K562 (cell line): ENCODE measurements around the gene ZDHHC12. TPM values are rescaled to one million over a fixed set of nuclear protein-coding genes. Genes with fewer than 3 reads are reported as not detected.

Source experiments
- ATAC-seq: fragments of 200-7000 bp; cut with Tn5 transposase; 3 replicates; pipeline ENCODE4 v1.9.1; 2020; ENCODE audit warnings: moderate library complexity
- BruUV-seq: library from RNA; stranded (reverse); fragments of 400-500 nt; replicated peaks from 2 replicates; lab custom pipeline; 2021; lab: Mats Ljungman, UMichigan
- CTCF ChIA-PET: fragments of 300-600 bp; formaldehyde crosslinking; extraction: SDS; loops from one replicate; lab custom pipeline; 2021; ENCODE audit warnings: low intra/inter-chr PET ratio; lab: Yijun Ruan, JAX
- POLR2A ChIA-PET: fragments of 300-600, 350-650 bp; sonication (Branson Sonifier 250); formaldehyde crosslinking; extraction: SDS; loops from one replicate; lab custom pipeline; 2021; ENCODE audit warnings: antibody characterized with exemption, inconsistent platforms; lab: Yijun Ruan, JAX
- DNase-seq, 4 experiments: peaks; one replicate each; pipeline versions ENCODE4 v3.0.0 to v3.0.0-alpha.2; 2011 to 2018; ENCODE audit warnings: low spot score in 3 of 4, mixed read lengths in 3 of 4; ENCODE audit errors: extremely low read depth in 1 of 4
- FAIRE-seq: peaks from 2 replicates; lab custom pipeline; 2011; peaks lifted over from hg19 to GRCh38; lab: Jason Lieb, UNC
- H2AFZ ChIP-seq: 2 replicates; pipeline ENCODE4 v1.6.0; 2011; ENCODE audit warnings: low read depth, low read length, control low read depth, inconsistent platforms
- H3K27ac ChIP-seq: fragments of 200-600 bp; 3 replicates; pipeline ENCODE4 v1.8.0; 2011; ENCODE audit warnings: low read depth, mild to moderate bottlenecking, control low read depth, inconsistent platforms, low read length, moderate library complexity, mixed read lengths; ENCODE audit errors: extremely low read depth
- H3K27me3 ChIP-seq, 2 experiments: fragments of 300-600 bp in 1 of 2; 2 replicates in 1 of 2; 3 replicates in 1 of 2; pipeline versions ENCODE4 v1.6.0 to v1.8.0; 2011; ENCODE audit warnings: inconsistent platforms in 2 of 2, low read length in 2 of 2, mild to moderate bottlenecking in 1 of 2, mixed read lengths in 1 of 2, moderate library complexity in 1 of 2; ENCODE audit not compliant: control insufficient read depth in 2 of 2, insufficient read depth in 2 of 2
- H3K36me3 ChIP-seq: fragments of 300-600 bp; 3 replicates; pipeline ENCODE4 v1.8.0; 2011; ENCODE audit warnings: mild to moderate bottlenecking, low read length, inconsistent platforms; ENCODE audit not compliant: control insufficient read depth, insufficient read depth
- H3K4me1 ChIP-seq, 2 experiments: fragments of 200-600 bp in 1 of 2; replicated peaks in 1 of 2; 2 replicates in 1 of 2; 3 replicates in 1 of 2; pipeline versions ENCODE4 v1.5.1 to v1.8.0; 2011; ENCODE audit warnings: inconsistent platforms in 2 of 2, low read length in 2 of 2, mild to moderate bottlenecking in 1 of 2, mixed read lengths in 1 of 2, moderate library complexity in 1 of 2; ENCODE audit not compliant: control insufficient read depth in 2 of 2, insufficient read depth in 2 of 2
- H3K4me2 ChIP-seq: 2 replicates; pipeline ENCODE4 v1.6.1; 2011; ENCODE audit warnings: low read length, control low read depth, inconsistent platforms, mixed read lengths; ENCODE audit not compliant: insufficient read depth
- H3K4me3 ChIP-seq: fragments of 200-600 bp; sonication (generic), shearing (Covaris generic); 2 replicates; pipeline ENCODE4 v1.5.1; 2016; ENCODE audit warnings: control low read depth, inconsistent platforms
- H3K79me2 ChIP-seq: fragments of 200-600 bp; 3 replicates; pipeline ENCODE4 v1.8.0; 2011; ENCODE audit warnings: low read length, inconsistent platforms; ENCODE audit not compliant: control insufficient read depth, insufficient read depth
- H3K9ac ChIP-seq, 2 experiments: 2 replicates each; pipeline versions ENCODE4 v1.6.0 to v1.6.1; 2011; ENCODE audit warnings: low read depth in 2 of 2, low read length in 2 of 2, control low read depth in 1 of 2, inconsistent platforms in 1 of 2, mild to moderate bottlenecking in 1 of 2, mixed read lengths in 1 of 2; ENCODE audit not compliant: insufficient read depth in 1 of 2
- H3K9me1 ChIP-seq: one replicate; pipeline ENCODE4 v1.6.0; 2011; ENCODE audit warnings: inconsistent platforms, mild to moderate bottlenecking, low read length, moderate library complexity; ENCODE audit not compliant: control insufficient read depth, insufficient read depth
- H3K9me3 ChIP-seq: replicated peaks from 2 replicates; pipeline ENCODE4 v1.5.1; 2011; ENCODE audit warnings: low read depth, low read length, inconsistent platforms; ENCODE audit not compliant: control insufficient read depth, insufficient read depth
- H4K20me1 ChIP-seq: replicated peaks from 2 replicates; pipeline ENCODE4 v1.6.1; 2011; ENCODE audit warnings: low read length, inconsistent platforms, mixed read lengths; ENCODE audit not compliant: control insufficient read depth, insufficient read depth
- BRCA1 ChIP-seq, 2 experiments: fragments of 450-650 bp in 1 of 2; sonication (generic) in 1 of 2; formaldehyde crosslinking in 1 of 2; IDR thresholded peaks; 2 replicates each; pipeline versions ENCODE4 v1.5.0 to v1.6.1; 2017 to 2020; ENCODE audit warnings: mild to moderate bottlenecking in 1 of 2, missing genetic modification reagents in 1 of 2
- FOXJ3 ChIP-seq: sonication (generic); formaldehyde crosslinking; IDR thresholded peaks from 2 replicates; pipeline ENCODE4 v1.4.0; 2020; ENCODE audit warnings: mild to moderate bottlenecking, missing genetic modification reagents
- LCOR ChIP-seq: sonication (generic); formaldehyde crosslinking; IDR thresholded peaks from 2 replicates; pipeline ENCODE4 v1.8.0; 2022; ENCODE audit warnings: mild to moderate bottlenecking, missing genetic modification reagents
- LEF1 ChIP-seq: fragments of 450-650 bp; IDR thresholded peaks from 2 replicates; pipeline ENCODE4 v1.6.1; 2016; ENCODE audit warnings: mild to moderate bottlenecking
- MBD2 ChIP-seq: sonication (generic); IDR thresholded peaks from 2 replicates; pipeline ENCODE4 v1.6.1; 2016; ENCODE audit warnings: low read depth, borderline replicate concordance
- MCM5 ChIP-seq: fragments of 450-650 bp; IDR thresholded peaks from 2 replicates; pipeline ENCODE4 v1.6.1; 2016; ENCODE audit warnings: low read depth
- MEIS2 ChIP-seq: fragments of 450-650 bp; IDR thresholded peaks from 2 replicates; pipeline ENCODE4 v1.6.1; 2014; ENCODE audit warnings: mild to moderate bottlenecking; ENCODE audit not compliant: partially characterized antibody
- PCBP1 ChIP-seq: fragments of 200-400 bp; formaldehyde crosslinking; IDR thresholded peaks from 2 replicates; pipeline ENCODE4 v1.6.1; 2018; ENCODE audit warnings: mild to moderate bottlenecking, low read depth, low read length; ENCODE audit not compliant: poor library complexity, severe bottlenecking
- PCBP2 ChIP-seq: fragments of 200-400 bp; formaldehyde crosslinking; IDR thresholded peaks from 2 replicates; pipeline ENCODE4 v1.6.1; 2018; ENCODE audit warnings: low read length, low read depth, mild to moderate bottlenecking, moderate library complexity; ENCODE audit not compliant: poor library complexity, severe bottlenecking
- PTBP1 ChIP-seq: fragments of 200-400 bp; formaldehyde crosslinking; IDR thresholded peaks from 2 replicates; pipeline ENCODE4 v1.6.1; 2017; ENCODE audit warnings: low read depth, low read length
- PURB ChIP-seq: sonication (generic); formaldehyde crosslinking; IDR thresholded peaks from 2 replicates; pipeline ENCODE4 v1.9.0; 2021; ENCODE audit warnings: low read depth, mild to moderate bottlenecking, missing genetic modification reagents
- RB1 ChIP-seq: fragments of 450-650 bp; IDR thresholded peaks from 2 replicates; pipeline ENCODE4 v1.6.1; 2017; ENCODE audit warnings: low read depth, mild to moderate bottlenecking
- SMARCA4 ChIP-seq: fragments of 450-650 bp; IDR thresholded peaks from 2 replicates; pipeline ENCODE4 v1.6.1; 2016
- TSC22D4 ChIP-seq: fragments of 450-650 bp; IDR thresholded peaks from 2 replicates; pipeline ENCODE4 v1.6.1; 2016; ENCODE audit warnings: missing genetic modification characterization, missing biosample characterization, control low read depth
- ZBTB9 ChIP-seq: fragments of 450-650 bp; formaldehyde crosslinking; IDR thresholded peaks from 2 replicates; pipeline ENCODE4 v1.4.0; 2020; ENCODE audit warnings: mild to moderate bottlenecking, moderate library complexity
- ZFX ChIP-seq: sonication (generic); formaldehyde crosslinking; IDR thresholded peaks from 2 replicates; pipeline ENCODE4 v1.8.0; 2022; ENCODE audit warnings: mild to moderate bottlenecking, missing genetic modification reagents, moderate library complexity
- ZNF217 ChIP-seq: sonication (generic); formaldehyde crosslinking; IDR thresholded peaks from 2 replicates; pipeline ENCODE4 v1.8.0; 2022; ENCODE audit warnings: mild to moderate bottlenecking, missing genetic modification reagents
- ZNF395 ChIP-seq: fragments of 200-800 bp; sonication (Bioruptor generic); IDR thresholded peaks from 2 replicates; pipeline ENCODE4 v1.6.1; 2017; ENCODE audit warnings: missing genetic modification characterization, missing compliant biosample characterization
- WGBS: fragments of 100-300 bp; shearing (Covaris generic); methylation state at CpG from one replicate; pipeline ENCODE4 v1.1.6; 2016; ENCODE audit warnings: low coverage, mixed read lengths; ENCODE audit not compliant: insufficient coverage; ENCODE audit errors: missing lambda C conversion rate; 5-methylcytosine and 5-hydroxymethylcytosine counted together
- in situ Hi-C: fragments of 300-500 bp; cut with MboI; formaldehyde crosslinking; loops from 4 replicates; pipeline ENCODE4 v1.15.0; 2018; ENCODE audit warnings: inconsistent platforms, mixed read lengths
- intact Hi-C: fragments of 100-400 bp; cut with micrococcal nuclease; formaldehyde crosslinking; loops from 2 replicates; pipeline ENCODE4 v1.14.2; 2022
- polyA plus RNA-seq, 8 experiments: library from polyadenylated mRNA; depleted of rRNA in 4 of 8; stranded (reverse) in 5 of 8; unstranded in 3 of 8; fragments of >200 nt; fragmentation: Nextera tagmentation in 2 of 8; fragmentation: Illumina TruSeq in 1 of 8; extraction: Ambion mirVana in 2 of 8; extraction: Trizol in 1 of 8; gene quantifications; 2 replicates each; pipeline versions ENCODE4 v1.2.1 to v1.2.3, GENCODE V29; 2011 to 2014; ENCODE audit warnings: inconsistent platforms in 1 of 8, missing spikeins in 1 of 8
- total RNA-seq, 7 experiments: library from RNA; depleted of rRNA in 6 of 7; stranded (reverse); fragments of >200 nt in 6 of 7; fragmentation: Illumina TruSeq in 2 of 7; extraction: Trizol in 2 of 7; gene quantifications; 2 replicates each; pipeline versions ENCODE4 v1.2.1 to v1.2.3, GENCODE V29; 2011 to 2021; ENCODE audit warnings: low replicate concordance in 1 of 7

ZDHHC12 gene
- total and polyA plus RNA-seq, 9 of the 15 experiments (the other 6 are each of a cell fraction or from before 2014, with no cell fraction given) = 0.21 to 38.0 (median 13.8) TPM

GRCh38 chr9:128716581-128717254 lies 7.2 kb downstream of the ZDHHC12 start:
- no TSS peak for BruUV-seq
- WGBS = 93% methylated on average over 5 of the region's 7 CpGs
- ChIA-PET CTCF (no interaction called here), POLR2A (no interaction called here)
- TF ChIP-seq MCM5 (no peak), FOXJ3 (CRISPR knock-in tag) (no peak), PCBP1 (no peak), PTBP1 (no peak), MEIS2 (no peak), PURB (CRISPR knock-in tag) (no peak), TSC22D4 (no peak), BRCA1 (IDR thresholded peaks at IDR 0.05) (no peak), BRCA1 (CRISPR knock-in tag; IDR thresholded peaks at IDR 0.05) (no peak), SMARCA4 (no peak), LCOR (CRISPR knock-in tag) (no peak), ZNF395 (CRISPR knock-in tag) (no peak), MBD2 (no peak), ZBTB9 (CRISPR knock-in tag) (no peak), LEF1 (no peak), RB1 (no peak), ZFX (CRISPR knock-in tag) (no peak), ZNF217 (CRISPR knock-in tag) (no peak), PCBP2 (no peak)
- H3K4me1 ChIP-seq = peaks cover 0 to 16% of the 10 kb centered on the region in 2 experiments; a peak in 2 of 5 replicates
- H3K9me3 ChIP-seq = no peaks in the 10 kb centered on the region
- H3K36me3 ChIP-seq = peaks cover 80% of the 10 kb centered on the region; the same call in 2 of the 3 replicates
- no peaks in the 10 kb centered on the region for H3K27me3 ChIP-seq
- intact Hi-C loops = no loop called here
- no peak overlapping the region for H3K9ac ChIP-seq
- H4K20me1 ChIP-seq = no peaks in the 10 kb centered on the region
- H2AFZ ChIP-seq = no peak overlapping the region
- no peaks in the 10 kb centered on the region for H3K9me1 ChIP-seq
- FAIRE-seq (no peak), ATAC-seq (no peak), DNase-seq (no peak)
- H3K4me2 ChIP-seq = no peak overlapping the region
- H3K27ac ChIP-seq = no peak overlapping the region
- no peaks in the 10 kb centered on the region for H3K79me2 ChIP-seq
- in situ Hi-C loops = loop anchor here (5.0 to 10.0 kb wide), 2 partner anchors 69 to 292 kb away; partner anchors contain the start of gene CERCAM
- no peak overlapping the region for H3K4me3 ChIP-seq
